Stimulated activated naive CD4-positive, alpha-beta T cell treated with Interleukin-2 at 50 U/mL for 16 hours (primary cell): ENCODE measurements around the gene FANK1.

Source experiments
- DNase-seq: peaks from one replicate; lab custom pipeline; 2025; lab: John Stamatoyannopoulos, UW

Gene FANK1

GRCh38 chr10:125985557-125986240 lies 89.3 kb downstream of the FANK1 start:
- DNase-seq = no peak

GRCh38 chr10:125989791-125990190 lies 93.4 kb downstream of the FANK1 start:
- DNase-seq = no peak

GRCh38 chr10:125990974-125991373 lies 94.6 kb downstream of the FANK1 start:
- no peak for DNase-seq

GRCh38 chr10:125991392-125991791 lies 95.0 kb downstream of the FANK1 start:
- DNase-seq = no peak

GRCh38 chr10:125992254-125992653 lies 95.9 kb downstream of the FANK1 start:
- DNase-seq = no peak

DNA sequence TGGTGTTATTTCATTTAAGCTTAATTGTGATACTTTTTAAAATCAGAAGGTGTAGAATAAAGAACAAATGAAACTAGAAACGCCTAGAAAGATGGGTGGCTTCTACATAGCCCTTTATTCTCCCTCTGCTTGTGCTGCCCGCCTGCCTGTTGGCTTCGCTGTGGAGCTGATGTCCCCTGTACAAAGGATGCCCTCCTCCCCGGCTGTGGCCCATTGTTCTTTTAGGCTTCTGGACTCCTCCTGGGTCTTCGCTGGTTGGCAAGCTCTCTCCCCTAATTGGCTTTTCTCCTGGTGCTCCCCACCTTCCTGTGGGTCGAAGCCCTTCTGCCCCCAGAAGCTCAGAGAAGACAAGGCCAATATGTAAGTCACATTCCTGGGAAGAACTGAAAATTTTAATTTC lies 98.2 kb downstream of the FANK1 start:
- DNase-seq = no peak

DNA sequence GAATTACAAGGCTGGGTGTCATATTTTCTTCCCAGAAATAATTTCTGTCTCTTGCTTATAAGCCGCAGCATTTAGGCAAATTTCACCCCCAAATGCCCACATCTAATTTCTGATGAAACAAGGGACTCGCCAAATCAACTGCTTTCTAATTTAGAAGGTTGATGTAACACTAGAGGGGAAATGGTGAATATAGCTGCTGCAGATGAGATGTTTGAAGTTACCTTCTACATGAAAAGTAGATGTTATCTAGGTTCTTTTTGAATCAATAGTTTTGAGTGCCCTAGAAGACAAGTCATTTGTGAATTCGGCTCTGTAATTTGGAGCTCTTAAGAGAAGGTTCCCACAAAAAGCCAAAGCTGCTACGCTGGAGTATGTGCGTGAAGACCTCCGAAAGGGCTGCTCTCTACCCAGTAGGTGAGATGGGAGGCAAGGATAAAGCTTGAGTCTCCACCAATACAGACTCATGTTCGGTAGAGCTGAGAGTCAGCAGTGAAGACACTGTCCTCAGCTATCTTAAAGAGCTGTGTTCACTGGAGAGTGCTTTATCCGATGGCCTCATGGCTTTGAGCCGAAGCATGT lies 99.5 kb downstream of the FANK1 start:
- no peak for DNase-seq

GRCh38 chr10:125997586-125997985 lies 101.2 kb downstream of the FANK1 start:
- DNase-seq = no peak

- no peak for DNase-seq
Measured at GRCh38 chr10:125999694-126000093, 103.3 kb downstream of the FANK1 start.

DNA sequence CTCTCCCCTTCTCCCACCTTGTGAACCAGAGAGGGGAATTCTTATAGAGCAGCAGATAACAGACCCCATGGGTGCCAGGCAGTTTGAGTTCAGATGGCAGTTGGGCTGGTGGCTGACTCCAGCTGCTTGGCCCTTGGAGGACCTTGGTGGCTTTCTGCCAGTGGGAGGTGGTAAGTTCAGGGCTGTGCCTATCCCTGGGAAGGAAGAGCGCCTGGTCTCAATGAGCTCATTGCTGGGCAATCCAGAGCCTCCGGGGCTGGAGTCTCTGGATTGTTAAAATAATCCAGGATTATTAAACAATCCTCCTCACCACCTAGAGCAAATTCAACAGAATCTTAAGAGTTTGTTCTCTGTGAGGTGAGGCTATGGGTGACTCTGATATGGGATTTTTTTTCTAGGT lies 105.2 kb downstream of the FANK1 start:
- no peak for DNase-seq

DNA sequence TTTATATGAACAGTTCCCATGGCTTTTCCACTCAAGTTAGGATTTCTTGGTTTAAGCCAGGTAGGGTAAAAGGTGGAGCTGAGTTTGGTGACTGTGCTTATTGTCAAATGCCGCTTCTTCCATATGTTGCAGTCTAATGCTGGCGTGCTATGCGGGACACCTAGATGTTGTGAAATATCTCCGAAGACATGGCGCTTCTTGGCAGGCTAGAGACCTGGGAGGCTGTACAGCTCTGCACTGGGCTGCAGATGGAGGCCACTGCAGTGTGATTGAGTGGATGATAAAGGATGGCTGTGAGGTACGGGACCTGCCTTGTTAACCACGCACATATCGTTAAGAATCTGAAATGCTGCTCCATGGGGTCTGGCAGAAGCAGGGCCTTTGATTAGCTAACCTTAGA lies 108.4 kb downstream of the FANK1 start:
- no peak for DNase-seq

- DNase-seq = no peak
Measured at GRCh38 chr10:126006264-126006663, 109.9 kb downstream of the FANK1 start.

- DNase-seq = no peak
Measured at GRCh38 chr10:126006906-126007305, 110.5 kb downstream of the FANK1 start.

GRCh38 chr10:126009650-126010049 lies 113.3 kb downstream of the FANK1 start:
- no peak for DNase-seq

- no peak for DNase-seq
Measured at GRCh38 chr10:126011995-126012394, 115.6 kb downstream of the FANK1 start.

DNA sequence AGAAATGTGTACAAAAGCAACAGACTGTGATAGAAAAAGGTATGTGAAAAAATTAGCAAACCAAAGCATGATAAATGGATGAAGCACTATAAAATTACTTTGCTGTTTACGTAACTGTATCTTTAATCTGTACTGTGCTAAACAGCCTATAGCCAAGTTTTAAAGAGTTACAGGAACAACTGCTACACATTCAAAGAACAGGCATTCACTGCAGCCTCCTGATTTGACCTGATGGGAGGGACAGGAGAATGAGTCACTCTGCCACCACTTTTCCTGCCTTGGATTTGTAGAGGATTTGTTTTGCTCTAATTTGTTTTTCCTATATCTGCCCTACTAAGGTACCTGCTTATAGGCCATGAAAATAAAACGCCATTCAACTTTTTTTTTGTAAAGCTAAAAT lies 116.1 kb downstream of the FANK1 start:
- DNase-seq = no peak

DNA sequence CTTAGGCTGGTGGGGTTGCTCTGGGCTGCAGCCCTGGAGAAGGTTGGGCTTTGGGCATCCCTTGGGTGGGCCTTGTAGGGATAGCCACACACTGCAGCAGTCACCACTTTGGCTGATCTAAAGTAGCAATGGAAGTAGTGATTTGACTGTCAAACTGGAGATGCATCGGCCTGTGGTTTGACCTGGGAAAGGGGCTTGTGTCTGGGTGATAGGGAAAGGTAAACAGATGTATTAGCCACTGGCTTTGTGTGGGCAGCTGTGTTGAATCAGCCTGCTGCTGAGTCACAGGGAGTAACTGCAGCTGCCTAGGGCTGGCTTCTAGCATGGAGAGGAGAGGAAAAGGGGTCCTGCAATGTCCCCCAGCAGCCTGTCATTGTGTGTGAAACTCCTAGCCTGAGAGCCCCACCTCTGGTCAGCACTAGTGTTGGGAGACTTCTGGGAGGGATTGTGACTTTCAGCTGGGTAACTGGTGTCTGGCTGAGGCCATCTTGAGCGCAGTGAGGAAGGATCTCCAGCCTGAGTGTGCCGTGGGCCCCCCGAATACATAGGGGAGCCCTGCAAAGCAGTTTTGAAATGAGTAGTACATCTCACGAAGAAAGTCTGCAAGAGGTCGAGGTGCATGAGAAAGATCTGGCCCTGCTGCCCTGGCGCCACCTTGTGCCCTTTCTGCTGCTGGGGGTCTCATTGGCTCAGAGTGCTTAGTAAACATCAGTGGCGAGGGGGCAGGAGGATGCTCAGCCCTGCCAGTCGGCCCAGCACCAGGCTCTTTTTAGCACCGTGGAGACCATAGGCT lies 117.3 kb downstream of the FANK1 start:
- no peak for DNase-seq

- no peak for DNase-seq
Measured at GRCh38 chr10:126014309-126014708, 117.9 kb downstream of the FANK1 start.

DNA sequence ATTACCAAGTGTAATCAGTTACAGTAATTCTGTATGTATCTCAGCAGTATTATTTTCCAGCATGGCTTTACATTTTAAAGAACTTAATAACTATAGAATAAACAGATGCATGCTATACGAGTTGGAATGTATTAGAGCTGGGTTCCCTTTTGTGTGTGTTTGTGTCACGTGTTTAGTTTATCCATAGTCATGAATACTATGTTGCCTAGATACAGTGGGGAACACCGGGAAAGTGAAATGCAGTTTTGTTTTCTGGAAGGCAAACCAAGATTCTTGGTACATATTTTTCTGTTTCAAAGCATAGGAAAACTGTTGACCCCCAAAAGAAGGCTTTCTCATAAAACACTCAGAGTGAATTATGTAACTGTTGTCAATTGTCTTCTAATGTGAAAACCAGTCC lies 119.0 kb downstream of the FANK1 start:
- no peak for DNase-seq

DNA sequence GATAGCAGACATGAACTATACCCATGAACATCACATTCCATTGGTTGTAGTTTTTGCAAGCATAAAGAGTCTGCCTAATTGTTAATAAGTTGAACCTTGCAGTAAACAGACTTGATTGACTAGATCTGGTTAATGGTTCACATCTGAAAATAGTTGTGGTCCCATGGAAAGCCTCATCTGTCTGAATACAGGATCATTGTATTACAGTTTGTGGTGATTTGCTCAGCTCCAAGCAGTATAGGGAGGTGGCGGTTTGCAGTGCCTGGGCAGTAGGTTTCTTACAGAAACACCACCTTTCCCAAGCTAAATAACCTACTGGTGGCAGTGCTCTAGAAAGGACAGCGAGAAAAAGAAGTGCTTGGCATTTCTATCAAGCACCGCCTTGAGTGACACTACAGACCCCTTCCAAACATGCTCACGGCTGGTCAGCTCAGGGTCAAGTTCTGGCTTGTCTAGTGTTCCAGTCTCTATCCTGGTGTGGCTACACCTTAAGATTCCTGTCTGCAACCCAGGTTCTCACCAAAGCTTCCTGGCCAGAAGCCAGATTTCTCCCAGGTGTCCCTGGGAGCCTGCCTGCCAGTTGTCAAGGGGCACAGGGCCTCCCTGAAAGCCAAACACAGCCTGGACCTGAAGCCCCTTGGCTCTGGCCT lies 119.9 kb downstream of the FANK1 start:
- DNase-seq = no peak

DNA sequence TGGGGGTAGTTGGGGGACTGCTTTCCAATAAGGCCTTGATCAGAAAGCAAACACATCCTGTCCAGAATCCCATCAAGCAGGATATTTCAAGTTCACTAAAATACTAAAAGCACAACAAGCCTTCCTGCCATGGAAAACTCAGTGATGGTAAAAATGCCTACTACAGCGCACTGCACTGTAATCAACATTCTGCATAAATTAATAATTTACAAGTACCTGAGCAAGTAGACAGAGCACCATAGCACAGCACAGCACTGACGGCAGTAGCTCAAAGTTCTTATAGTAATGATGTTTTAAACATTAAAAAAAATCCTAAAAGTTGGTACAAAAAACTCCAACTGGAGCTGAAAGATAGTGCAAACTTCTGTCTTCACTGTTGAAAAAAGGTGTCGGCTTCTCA lies 120.5 kb downstream of the FANK1 start:
- no peak for DNase-seq

DNA sequence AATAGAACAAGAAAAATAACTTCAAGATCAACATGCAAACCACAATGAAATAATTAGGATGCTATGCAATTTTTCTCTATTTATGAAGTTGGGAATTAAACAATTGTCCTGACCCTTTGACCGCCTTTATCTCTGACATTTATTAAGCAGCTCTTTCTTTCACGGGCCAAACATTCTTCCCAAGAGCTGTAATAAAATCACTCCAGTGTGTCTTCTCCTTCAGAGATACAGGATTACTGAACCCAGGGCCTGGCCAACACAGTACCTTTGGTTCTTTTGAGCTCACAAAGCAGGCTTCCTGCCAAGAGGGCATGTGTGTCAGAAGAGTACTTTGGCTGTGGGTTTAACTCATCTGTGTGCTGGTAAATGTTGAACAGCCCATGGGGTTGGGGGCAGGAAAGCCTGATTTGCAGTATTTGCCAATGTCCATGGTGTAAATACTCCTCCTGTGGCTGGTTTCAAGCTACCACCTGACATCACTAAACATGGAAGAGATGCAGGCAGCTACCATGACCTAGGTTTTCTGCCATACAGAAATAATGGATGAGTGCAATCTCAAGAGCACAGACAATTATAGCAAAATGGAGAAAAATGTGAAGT lies 121.7 kb downstream of the FANK1 start:
- DNase-seq = no peak
